22Rv1 (cell line): ENCODE data around the gene SPRN.

Experiments
- CTCF ChIP-seq: fragments of 450-650 bp; IDR thresholded peaks from 2 replicates; pipeline ENCODE4 v1.5.1; 2017; ENCODE audit warnings: mild to moderate bottlenecking
- ZFX ChIP-seq: fragments of 450-650 bp; IDR thresholded peaks from 2 replicates; pipeline ENCODE4 v1.6.1; 2017; ENCODE audit warnings: antibody characterized with exemption, borderline replicate concordance

DNA sequence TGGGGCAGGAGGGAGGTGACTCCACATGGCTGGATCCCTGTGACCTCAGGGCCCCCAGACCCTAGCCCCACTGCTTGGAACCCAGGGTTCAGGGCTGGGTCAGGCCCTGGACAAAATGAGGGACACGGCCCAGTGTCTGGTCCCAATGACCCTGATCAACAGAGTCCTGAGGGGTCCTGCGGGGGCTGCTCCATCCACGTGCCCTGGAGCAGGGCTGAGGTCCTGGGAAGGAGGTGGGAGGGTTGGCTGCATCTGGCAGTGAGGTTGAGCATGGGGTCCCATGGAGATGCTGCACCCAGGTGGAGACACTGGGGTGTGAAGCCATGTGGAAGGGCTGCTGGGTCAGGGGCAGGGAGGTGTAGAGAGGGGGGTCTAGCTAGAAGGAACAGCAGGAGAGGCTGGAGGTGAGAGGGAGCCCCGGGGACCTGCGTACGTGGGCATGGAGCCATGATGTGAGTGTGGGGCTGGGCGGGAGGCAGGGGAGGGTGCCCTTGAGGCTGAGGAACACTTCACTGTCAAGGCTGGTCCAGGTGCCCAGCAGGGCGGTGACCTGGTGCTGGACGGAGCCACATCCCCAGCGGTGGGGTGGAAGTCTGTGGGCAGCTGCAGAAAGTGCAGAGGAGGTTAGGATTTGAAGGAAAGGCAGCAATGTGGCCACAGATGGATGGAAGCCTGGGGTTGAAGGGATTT, 29.9 kb upstream of the SPRN start:
- TF ChIP-seq CTCF (no peak), ZFX (no peak)
